Measurements from ENCODE around the gene XPR1.
A peak's percentile ranks its signal among the peaks of the same experiment; 100 is the strongest.

The XPR1 gene

DNA sequence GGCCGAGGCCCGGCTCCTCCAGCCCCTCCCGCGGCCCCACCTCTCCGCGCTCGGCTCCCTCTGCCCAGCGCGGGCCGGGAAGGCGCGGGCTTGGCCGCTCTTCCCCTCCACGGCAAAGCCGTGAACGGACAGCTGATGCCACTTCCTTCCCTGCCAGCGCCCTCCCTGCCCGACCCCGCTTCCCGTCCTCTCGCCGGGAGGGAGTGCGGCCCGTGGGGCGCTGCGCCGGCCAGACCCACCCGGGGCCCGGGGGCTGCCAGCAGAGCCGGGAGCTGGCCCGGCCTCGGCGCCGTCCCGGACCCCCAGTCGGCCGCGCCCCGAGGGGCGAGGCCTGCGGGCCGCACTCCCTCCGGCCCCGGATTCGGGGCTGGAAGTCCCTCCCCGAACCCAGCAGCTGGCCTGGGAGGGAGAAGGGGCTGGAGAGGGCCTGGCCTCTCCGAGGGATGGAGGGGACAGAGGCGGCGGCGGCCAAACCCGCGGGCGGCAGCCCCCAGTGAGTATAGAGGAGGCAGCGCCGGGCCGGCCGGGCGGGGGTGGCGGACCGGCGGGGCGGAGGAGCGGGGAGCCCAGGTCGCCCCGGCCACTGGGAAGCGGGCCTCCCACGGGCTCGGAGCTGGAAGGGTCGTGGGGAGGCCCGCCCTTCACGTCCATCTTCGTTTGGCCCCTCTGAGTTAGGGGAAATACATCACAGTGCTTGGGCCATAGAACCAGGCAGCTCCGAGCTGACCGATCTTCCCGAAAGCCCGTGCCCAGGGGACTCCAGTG is 281.2 kb downstream of the XPR1 start, which contains the start of gene KIAA1614:
TSS of gene KIAA1614 (plus strand) at position 97 of the 765 bp plus-strand sequence. CDS start at position 444, 347 bp downstream.
- peak; percentile 51 for FAIRE-seq
- TF ChIP-seq POLR2A (IDR thresholded peaks at IDR 0.05; ENCODE audit: low read depth, low read length): no peak
- 0 out of 2 replicates have a peak, but pooled peaks have one; percentile 15 for TF ChIP-seq SPI1 (IDR thresholded peaks at IDR 0.05; ENCODE audit: low read depth, low read length)
- no peak for TF ChIP-seq PAX5 (IDR thresholded peaks at IDR 0.05; ENCODE audit: insufficient read depth, low read length, severe bottlenecking)
- no peak for DNase-seq (ENCODE audit: insufficient read length, low spot score)

DNA sequence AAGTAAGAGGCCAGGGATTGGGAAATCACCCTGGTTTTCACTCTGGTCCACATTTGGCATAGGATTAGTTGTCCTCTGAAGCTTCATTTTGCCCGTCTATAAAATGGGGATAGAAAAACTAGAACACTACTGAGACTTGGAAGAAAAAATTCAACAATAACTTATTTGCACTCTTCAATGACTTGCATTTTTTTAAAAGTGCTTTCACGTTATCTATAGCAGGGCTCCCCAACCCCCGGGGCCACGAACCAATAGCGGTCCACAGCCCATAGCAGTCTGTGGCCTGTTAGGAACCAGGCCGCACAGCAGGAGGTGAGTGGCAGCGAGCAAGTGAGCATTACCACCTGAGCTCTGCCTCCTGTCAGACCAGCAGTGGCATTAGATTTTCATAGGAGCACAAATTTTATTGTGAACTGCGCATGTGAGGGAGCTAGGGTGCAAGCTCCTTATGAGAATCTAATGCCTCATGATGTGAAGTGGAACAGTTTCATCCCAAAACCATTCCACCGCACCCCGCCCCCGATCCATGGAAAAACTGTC is 283.7 kb downstream of the XPR1 start:
- DNase-seq (ENCODE audit: insufficient read length, low spot score) (no peak), FAIRE-seq (no peak)
- TF ChIP-seq POU2F2 (IDR thresholded peaks at IDR 0.05; ENCODE audit: low read depth, low read length) (no peak), TAF1 (IDR thresholded peaks at IDR 0.05; ENCODE audit: low read depth, low read length) (no peak), PAX5 (IDR thresholded peaks at IDR 0.05; ENCODE audit: insufficient read depth, low read length, severe bottlenecking) (no peak), SPI1 (IDR thresholded peaks at IDR 0.05; ENCODE audit: low read depth, low read length) (no peak)

DNA sequence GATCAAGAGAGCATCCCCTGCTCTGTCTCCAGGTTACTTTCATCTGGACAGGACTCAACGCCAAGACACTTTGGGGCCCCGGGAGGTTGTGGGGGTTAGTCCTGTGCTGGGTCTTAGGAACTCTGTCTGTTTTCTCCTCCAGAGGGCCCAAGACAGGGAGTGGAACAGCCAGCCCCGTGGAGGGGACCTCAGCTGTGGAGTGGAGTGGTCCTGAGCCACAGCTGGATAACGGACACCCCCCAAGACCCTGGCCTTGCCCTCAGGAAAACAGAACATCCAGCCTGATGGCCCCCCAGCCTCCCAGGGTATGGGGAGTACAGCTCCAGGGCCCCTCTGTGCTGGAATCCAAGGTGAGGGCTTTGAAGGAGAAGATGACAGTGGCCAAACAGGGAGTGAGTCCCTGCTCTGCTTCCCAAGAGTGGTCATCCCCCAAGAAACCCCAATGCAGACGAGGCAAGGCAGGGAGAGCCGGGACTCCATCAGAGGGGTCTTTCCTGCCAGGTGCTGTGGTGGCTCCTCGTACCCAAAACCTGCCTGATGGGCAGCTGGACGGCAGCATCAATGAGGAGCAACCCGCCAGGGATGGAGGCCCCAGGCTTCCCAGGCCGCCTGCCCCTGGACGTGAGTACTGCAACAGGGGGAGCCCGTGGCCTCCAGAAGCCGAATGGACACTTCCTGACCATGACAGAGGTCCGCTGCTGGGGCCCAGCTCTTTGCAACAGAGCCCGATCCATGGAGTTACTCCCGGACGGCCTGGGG is 284.4 kb downstream of the XPR1 start:
- DNase-seq (ENCODE audit: insufficient read length, low spot score) (no peak), FAIRE-seq (no peak)
- TF ChIP-seq POLR2AphosphoS5 (IDR thresholded peaks at IDR 0.05; ENCODE audit: low read depth, low read length) (no peak), TAF1 (IDR thresholded peaks at IDR 0.05; ENCODE audit: low read depth, low read length) (no peak), SPI1 (IDR thresholded peaks at IDR 0.05; ENCODE audit: low read depth, low read length) (no peak), PAX5 (IDR thresholded peaks at IDR 0.05; ENCODE audit: insufficient read depth, low read length, severe bottlenecking) (no peak), POU2F2 (IDR thresholded peaks at IDR 0.05; ENCODE audit: low read depth, low read length) (no peak), POLR2A (IDR thresholded peaks at IDR 0.05; ENCODE audit: low read depth, low read length) (no peak)

DNA sequence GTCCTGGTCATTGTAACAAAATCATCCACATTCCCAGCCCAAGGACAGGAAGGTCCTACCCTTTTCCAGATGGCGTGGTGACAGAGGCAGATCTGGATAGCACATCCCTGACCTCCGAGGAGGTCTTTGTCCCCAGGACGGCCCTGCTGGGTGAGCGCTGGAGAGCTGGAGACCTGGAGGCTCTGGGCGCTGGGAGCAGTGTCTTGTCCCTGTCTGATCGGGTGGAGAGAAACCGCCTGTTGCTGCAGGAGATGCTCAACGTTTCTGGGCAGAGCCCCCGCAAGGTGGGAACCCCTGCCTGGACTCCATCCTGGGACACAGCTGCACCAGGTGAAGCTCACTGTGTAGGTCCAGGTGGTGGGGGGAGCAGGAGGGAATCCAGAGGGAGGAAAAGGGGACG is 284.9 kb downstream of the XPR1 start:
- FAIRE-seq: no peak
- TF ChIP-seq TAF1 (IDR thresholded peaks at IDR 0.05; ENCODE audit: low read depth, low read length) (no peak), POLR2A (IDR thresholded peaks at IDR 0.05; ENCODE audit: low read depth, low read length) (no peak), POLR2AphosphoS5 (IDR thresholded peaks at IDR 0.05; ENCODE audit: low read depth, low read length) (no peak), PAX5 (IDR thresholded peaks at IDR 0.05; ENCODE audit: insufficient read depth, low read length, severe bottlenecking) (no peak)
- DNase-seq (ENCODE audit: insufficient read length, low spot score): no peak

DNA sequence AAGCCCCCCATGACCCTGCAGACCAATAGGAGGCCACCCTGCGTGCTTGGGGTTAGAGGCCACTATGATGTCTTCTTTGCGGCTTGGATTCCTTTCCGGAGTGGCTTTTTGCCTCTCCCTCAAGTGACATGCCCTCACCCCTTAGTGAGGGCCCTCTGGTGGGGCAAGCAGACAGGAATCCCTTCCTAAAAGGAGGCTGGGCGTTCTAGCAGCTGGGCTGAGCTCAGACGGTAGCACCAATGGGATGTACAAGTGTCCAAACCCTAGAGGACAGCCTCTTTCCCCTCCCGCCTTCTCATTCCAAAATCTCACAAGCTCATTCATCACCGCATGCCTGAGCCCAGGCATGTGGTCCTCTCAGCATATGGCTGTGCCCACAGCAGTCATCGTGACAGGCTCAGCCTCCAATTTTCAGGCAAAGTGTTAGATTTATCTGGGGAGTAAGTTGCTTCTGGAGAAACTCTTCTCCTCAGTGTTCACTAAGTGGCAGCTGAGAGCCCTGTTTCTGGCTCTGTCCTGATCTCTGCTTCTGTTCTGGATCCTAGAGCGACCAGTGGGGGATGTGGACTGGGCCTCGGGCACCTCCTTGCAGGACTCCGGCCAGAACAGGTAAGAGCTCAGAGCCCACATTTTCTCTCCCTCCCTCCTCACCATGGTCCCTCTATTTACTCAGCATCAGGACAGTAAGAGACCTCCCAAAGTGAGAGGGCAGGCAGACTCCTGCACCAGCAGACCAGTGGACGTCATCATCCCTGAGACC is 285.7 kb downstream of the XPR1 start:
- TF ChIP-seq PAX5 (IDR thresholded peaks at IDR 0.05; ENCODE audit: insufficient read depth, low read length, severe bottlenecking): no peak
- TF ChIP-seq TAF1 (IDR thresholded peaks at IDR 0.05; ENCODE audit: low read depth, low read length): no peak
- TF ChIP-seq SPI1 (IDR thresholded peaks at IDR 0.05; ENCODE audit: low read depth, low read length): no peak
- no peak for TF ChIP-seq POU2F2 (IDR thresholded peaks at IDR 0.05; ENCODE audit: low read depth, low read length)
- no peak for TF ChIP-seq POLR2A (IDR thresholded peaks at IDR 0.05; ENCODE audit: low read depth, low read length)
- no peak for TF ChIP-seq POLR2AphosphoS5 (IDR thresholded peaks at IDR 0.05; ENCODE audit: low read depth, low read length)
- FAIRE-seq (no peak), DNase-seq (ENCODE audit: insufficient read length, low spot score) (no peak)

DNA sequence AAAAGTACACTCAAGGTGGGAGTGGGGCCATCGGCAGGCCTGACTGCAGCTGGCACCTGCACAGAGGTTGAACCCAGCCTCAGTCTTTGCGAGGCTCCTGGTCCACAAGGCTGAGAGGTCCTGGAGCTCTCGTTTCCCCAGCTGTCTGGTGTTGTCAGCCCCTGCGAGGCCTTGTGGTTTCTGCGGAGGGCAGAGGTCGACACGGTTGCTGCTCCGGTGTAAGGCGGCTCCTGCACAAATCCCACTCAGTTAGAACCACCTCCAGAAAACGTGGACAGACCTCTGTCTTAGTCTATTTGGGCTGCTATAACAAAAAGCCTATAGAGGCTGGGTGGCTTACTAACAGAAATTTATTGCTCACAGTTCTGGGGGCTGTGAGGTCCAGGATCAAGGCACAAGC is 286.7 kb downstream of the XPR1 start:
- no peak for DNase-seq (ENCODE audit: insufficient read length, low spot score)
- TF ChIP-seq POLR2A (IDR thresholded peaks at IDR 0.05; ENCODE audit: low read depth, low read length) (no peak), POLR2AphosphoS5 (IDR thresholded peaks at IDR 0.05; ENCODE audit: low read depth, low read length) (no peak), PAX5 (IDR thresholded peaks at IDR 0.05; ENCODE audit: insufficient read depth, low read length, severe bottlenecking) (no peak), TAF1 (IDR thresholded peaks at IDR 0.05; ENCODE audit: low read depth, low read length) (no peak), SPI1 (IDR thresholded peaks at IDR 0.05; ENCODE audit: low read depth, low read length) (no peak), POU2F2 (IDR thresholded peaks at IDR 0.05; ENCODE audit: low read depth, low read length) (no peak)
- no peak for FAIRE-seq

DNA sequence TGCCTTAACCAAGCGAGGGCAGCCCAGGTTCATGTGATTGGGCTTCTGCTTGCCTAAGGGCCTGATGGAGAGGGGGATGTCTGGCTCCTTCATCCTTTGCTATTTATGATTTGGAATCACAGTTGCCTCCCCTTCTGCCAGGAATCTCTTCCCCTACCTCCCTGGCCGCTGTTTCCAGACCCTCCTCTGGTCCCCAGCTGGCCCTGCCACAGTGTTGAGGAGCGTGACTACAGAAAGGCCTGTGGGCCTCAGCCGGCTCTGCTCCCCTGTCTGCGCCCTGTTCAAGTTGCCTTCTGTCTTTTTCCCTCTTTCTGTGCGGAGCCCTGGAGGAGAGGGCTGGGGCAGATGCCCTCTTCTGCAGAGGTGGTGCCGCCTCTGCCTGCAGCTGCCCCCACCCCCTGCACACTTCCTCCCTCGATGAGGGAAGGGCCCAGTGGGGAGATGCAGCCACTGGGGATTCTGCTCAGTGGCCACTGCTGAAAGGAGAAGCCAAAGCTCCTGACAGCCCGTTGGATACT is 287.4 kb downstream of the XPR1 start:
- no peak for FAIRE-seq
- TF ChIP-seq POLR2A (IDR thresholded peaks at IDR 0.05; ENCODE audit: low read depth, low read length): no peak
- TF ChIP-seq POLR2AphosphoS5 (IDR thresholded peaks at IDR 0.05; ENCODE audit: low read depth, low read length): no peak
- TF ChIP-seq SPI1 (IDR thresholded peaks at IDR 0.05; ENCODE audit: low read depth, low read length): no peak
- TF ChIP-seq TAF1 (IDR thresholded peaks at IDR 0.05; ENCODE audit: low read depth, low read length): no peak
- no peak for TF ChIP-seq PAX5 (IDR thresholded peaks at IDR 0.05; ENCODE audit: insufficient read depth, low read length, severe bottlenecking)
- no peak for TF ChIP-seq POU2F2 (IDR thresholded peaks at IDR 0.05; ENCODE audit: low read depth, low read length)

DNA sequence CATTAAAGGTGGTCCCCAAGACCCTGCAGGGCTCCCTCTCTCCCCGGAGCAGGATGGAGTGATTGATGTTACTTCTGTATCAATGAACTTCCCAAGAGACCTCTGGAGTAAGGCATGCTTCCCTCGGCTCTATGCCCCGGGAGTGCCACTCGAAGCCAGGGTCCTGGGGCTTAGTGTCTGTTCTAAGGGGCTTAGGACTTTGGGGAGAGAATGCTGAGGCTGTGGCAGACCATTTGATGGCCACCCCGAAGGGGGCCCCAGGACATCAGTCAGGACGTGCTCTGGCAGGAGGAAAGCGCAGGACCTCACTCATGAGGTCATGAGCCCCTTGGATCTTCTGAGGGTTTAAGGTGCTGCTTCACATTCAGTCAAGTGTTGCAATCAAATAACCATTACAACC is 288.4 kb downstream of the XPR1 start:
- FAIRE-seq: no peak
- DNase-seq (ENCODE audit: insufficient read length, low spot score): no peak
- no peak for TF ChIP-seq SPI1 (IDR thresholded peaks at IDR 0.05; ENCODE audit: low read depth, low read length)
- TF ChIP-seq POLR2AphosphoS5 (IDR thresholded peaks at IDR 0.05; ENCODE audit: low read depth, low read length): no peak
- TF ChIP-seq TAF1 (IDR thresholded peaks at IDR 0.05; ENCODE audit: low read depth, low read length): no peak
- no peak for TF ChIP-seq POU2F2 (IDR thresholded peaks at IDR 0.05; ENCODE audit: low read depth, low read length)
- no peak for TF ChIP-seq POLR2A (IDR thresholded peaks at IDR 0.05; ENCODE audit: low read depth, low read length)
- no peak for TF ChIP-seq PAX5 (IDR thresholded peaks at IDR 0.05; ENCODE audit: insufficient read depth, low read length, severe bottlenecking)

More for the DNA sequence above, 287.4 kb downstream of the XPR1 start:
- no peak for DNase-seq (ENCODE audit: insufficient read length, low spot score)
